PFSK-1 (cell line): ENCODE measurements around the gene FAM168A.

ENCODE experiments used
- FOXP2 ChIP-seq: optimal IDR thresholded peaks from 2 replicates; pipeline ENCODE3; 2011; ENCODE audit warnings: borderline replicate concordance, control low read depth, inconsistent platforms; ENCODE audit not compliant: insufficient read depth; ENCODE audit errors: extremely low read length, extremely low read depth
- POLR2AphosphoS5 ChIP-seq: IDR thresholded peaks from 2 replicates; pipeline ENCODE4 v1.6.1; 2012; ENCODE audit warnings: low read depth, mild to moderate bottlenecking, control low read depth, low read length, moderate library complexity
- SIN3A ChIP-seq: IDR thresholded peaks from 2 replicates; pipeline ENCODE4 v1.6.1; 2012; ENCODE audit warnings: mild to moderate bottlenecking, low read length, moderate library complexity, borderline replicate concordance; ENCODE audit not compliant: insufficient read depth
- TAF1 ChIP-seq: IDR thresholded peaks from 2 replicates; pipeline ENCODE4 v1.6.1; 2012; ENCODE audit warnings: low read length, control low read depth, borderline replicate concordance; ENCODE audit not compliant: insufficient read depth
- TF ChIP-seq, protein P1 (sequence below), 2 experiments: IDR thresholded peaks; 2 replicates each; pipeline versions ENCODE4 v1.6.1 to v1.8.0; 2011 to 2012; ENCODE audit warnings: low read depth in 2 of 2, low read length in 2 of 2, control low read depth in 1 of 2, inconsistent platforms in 1 of 2, mild to moderate bottlenecking in 1 of 2, moderate library complexity in 1 of 2; ENCODE audit not compliant: insufficient read depth in 1 of 2

The FAM168A gene

DNA sequence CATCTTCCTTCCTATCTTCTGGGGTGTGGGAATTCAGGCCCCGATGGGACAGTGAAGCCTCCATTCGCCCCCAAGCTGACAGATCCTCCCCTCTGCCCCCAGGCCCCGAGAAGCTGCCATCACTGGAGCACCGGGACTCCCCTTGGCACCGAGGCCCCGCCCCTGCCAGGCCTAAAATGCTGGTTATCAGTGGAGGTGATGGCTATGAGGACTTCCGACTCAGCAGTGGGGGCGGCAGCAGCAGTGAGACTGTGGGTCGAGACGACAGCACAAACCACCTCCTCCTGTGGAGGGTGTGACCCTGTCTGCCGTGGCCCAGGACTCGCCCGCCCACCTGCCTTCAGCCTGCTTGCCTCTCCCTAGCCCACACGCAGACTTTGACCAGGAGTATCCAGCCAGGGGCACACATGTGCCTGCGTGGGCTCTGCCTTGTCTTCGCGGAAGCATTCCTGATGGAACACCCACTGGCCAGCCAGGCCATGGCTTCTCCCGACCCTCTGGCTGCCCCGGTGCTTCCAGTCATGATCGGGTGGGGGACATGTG lies 230.4 kb downstream of the FAM168A start:
- TF ChIP-seq, protein P1, sequence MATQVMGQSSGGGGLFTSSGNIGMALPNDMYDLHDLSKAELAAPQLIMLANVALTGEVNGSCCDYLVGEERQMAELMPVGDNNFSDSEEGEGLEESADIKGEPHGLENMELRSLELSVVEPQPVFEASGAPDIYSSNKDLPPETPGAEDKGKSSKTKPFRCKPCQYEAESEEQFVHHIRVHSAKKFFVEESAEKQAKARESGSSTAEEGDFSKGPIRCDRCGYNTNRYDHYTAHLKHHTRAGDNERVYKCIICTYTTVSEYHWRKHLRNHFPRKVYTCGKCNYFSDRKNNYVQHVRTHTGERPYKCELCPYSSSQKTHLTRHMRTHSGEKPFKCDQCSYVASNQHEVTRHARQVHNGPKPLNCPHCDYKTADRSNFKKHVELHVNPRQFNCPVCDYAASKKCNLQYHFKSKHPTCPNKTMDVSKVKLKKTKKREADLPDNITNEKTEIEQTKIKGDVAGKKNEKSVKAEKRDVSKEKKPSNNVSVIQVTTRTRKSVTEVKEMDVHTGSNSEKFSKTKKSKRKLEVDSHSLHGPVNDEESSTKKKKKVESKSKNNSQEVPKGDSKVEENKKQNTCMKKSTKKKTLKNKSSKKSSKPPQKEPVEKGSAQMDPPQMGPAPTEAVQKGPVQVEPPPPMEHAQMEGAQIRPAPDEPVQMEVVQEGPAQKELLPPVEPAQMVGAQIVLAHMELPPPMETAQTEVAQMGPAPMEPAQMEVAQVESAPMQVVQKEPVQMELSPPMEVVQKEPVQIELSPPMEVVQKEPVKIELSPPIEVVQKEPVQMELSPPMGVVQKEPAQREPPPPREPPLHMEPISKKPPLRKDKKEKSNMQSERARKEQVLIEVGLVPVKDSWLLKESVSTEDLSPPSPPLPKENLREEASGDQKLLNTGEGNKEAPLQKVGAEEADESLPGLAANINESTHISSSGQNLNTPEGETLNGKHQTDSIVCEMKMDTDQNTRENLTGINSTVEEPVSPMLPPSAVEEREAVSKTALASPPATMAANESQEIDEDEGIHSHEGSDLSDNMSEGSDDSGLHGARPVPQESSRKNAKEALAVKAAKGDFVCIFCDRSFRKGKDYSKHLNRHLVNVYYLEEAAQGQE (IDR thresholded peaks at IDR 0.05; ENCODE audit: insufficient read depth in 1 of 2, low read depth in 2 of 2, low read length in 2 of 2): no peak
- TF ChIP-seq SIN3A (no peak), FOXP2 (no peak), POLR2AphosphoS5 (no peak), TAF1 (no peak)

DNA sequence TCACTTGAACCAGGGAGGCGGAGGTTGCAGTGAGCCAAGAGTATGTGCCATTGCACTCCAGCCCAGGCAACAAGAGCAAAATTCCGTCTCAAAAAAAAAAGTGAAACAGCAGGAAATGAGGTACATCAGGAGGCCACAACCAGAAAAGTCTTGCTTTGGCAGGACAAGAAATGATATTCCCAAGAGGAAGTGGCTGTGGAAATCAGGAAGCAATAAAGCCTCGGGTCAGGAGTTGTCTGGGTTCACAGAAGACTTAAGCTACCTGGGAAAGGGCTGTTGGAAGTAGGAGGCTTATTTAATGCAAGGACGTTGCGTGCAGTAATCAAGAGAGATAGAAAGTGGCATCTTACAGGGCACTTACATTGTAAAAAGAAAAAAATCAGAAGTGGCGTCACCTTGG lies 231.0 kb downstream of the FAM168A start:
- TF ChIP-seq TAF1: no peak
- TF ChIP-seq, protein P1 (IDR thresholded peaks at IDR 0.05; ENCODE audit: insufficient read depth in 1 of 2, low read depth in 2 of 2, low read length in 2 of 2): no peak
- no peak for TF ChIP-seq SIN3A
- TF ChIP-seq FOXP2: no peak
- no peak for TF ChIP-seq POLR2AphosphoS5

DNA sequence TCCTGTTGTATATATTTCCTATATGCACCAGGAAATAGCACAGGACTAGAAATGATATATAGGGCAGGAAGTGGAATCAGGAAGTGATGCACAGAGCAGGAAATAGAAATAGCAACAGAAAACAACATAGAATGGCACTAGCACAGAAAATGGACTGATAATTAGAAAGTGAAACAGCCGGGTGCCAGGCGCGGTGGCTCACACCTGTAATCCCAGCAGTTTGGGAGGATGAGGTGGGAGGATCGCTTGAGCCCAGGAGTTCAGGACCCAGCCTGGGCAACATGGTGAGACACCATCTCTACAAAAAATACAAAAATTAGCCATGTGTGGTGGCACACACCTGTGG lies 231.7 kb downstream of the FAM168A start:
- TF ChIP-seq SIN3A (no peak), POLR2AphosphoS5 (no peak), FOXP2 (no peak), TAF1 (no peak)
- TF ChIP-seq, protein P1 (IDR thresholded peaks at IDR 0.05; ENCODE audit: insufficient read depth in 1 of 2, low read depth in 2 of 2, low read length in 2 of 2): no peak

DNA sequence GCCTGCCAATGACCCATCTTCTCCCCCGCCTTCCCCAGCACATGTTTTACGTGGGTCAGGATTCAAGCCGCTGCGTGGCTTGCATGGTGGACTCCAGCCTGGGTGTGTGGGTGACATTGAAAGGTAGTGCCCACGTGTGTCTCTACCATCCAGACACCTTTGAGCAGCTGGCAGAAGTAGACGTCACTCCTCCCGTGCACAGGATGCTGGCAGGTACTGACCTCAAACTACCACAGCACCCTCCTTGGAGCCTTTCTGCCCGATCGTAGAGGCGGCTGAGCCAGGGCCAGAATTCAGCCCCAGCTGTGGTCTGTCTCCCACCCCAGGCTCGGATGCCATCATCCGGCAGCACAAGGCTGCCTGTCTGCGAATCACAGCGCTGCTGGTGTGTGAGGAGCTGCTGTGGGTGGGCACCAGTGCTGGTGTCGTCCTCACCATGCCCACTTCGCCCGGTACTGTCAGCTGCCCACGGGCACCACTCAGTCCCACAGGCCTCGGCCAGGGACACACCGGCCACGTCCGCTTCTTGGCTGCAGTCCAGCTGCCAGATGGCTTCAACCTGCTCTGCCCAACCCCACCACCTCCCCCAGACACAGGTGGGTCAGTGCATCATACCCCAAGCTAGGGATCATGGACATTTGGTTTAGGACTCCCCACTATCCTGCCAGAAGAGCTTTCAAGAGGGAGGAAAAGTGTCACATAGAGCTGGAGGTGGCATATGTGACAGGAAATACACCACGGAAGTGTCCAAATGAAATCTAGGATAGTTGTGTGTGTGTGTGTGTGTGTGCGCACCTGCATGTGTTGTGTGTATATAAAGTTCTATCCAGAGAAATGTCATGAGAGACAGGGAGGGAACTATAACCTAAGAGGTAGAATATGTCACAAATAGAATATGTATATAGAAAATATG lies 232.3 kb downstream of the FAM168A start:
- TF ChIP-seq FOXP2 (no peak), SIN3A (no peak), TAF1 (no peak), POLR2AphosphoS5 (no peak)
- TF ChIP-seq, protein P1 (IDR thresholded peaks at IDR 0.05; ENCODE audit: insufficient read depth in 1 of 2, low read depth in 2 of 2, low read length in 2 of 2): no peak
